22Rv1 (cell line): ENCODE data around the gene TEX261.

Experiments used
- H3K27ac ChIP-seq: fragments of 450-650 bp; 2 replicates; pipeline ENCODE4 v1.5.1; 2017
- CTCF ChIP-seq: fragments of 450-650 bp; IDR thresholded peaks from 2 replicates; pipeline ENCODE4 v1.5.1; 2017; ENCODE audit warnings: mild to moderate bottlenecking
- ZFX ChIP-seq: fragments of 450-650 bp; IDR thresholded peaks from 2 replicates; pipeline ENCODE4 v1.6.1; 2017; ENCODE audit warnings: antibody characterized with exemption, borderline replicate concordance

Gene TEX261

GRCh38 chr2:70958759-70959158 lies 35.9 kb downstream of the TEX261 start:
- H3K27ac ChIP-seq: no peak overlapping the region
- no peak for TF ChIP-seq CTCF
- no peak for TF ChIP-seq ZFX

- TF ChIP-seq CTCF (no peak), ZFX (no peak)
- H3K27ac ChIP-seq: no peak overlapping the region
These were observed 36.9 kb downstream of the TEX261 start for GRCh38 chr2:70957798-70958197.

GRCh38 chr2:70956141-70956540 lies 38.5 kb downstream of the TEX261 start:
- no peak for TF ChIP-seq ZFX
- no peak for TF ChIP-seq CTCF
- no peak overlapping the region for H3K27ac ChIP-seq

- TF ChIP-seq ZFX: no peak
- TF ChIP-seq CTCF: no peak
- H3K27ac ChIP-seq: no peak overlapping the region
These were observed 39.8 kb downstream of the TEX261 start for GRCh38 chr2:70954886-70955285.

- H3K27ac ChIP-seq: no peak overlapping the region
- no peak for TF ChIP-seq CTCF
- no peak for TF ChIP-seq ZFX
These were observed 45.6 kb downstream of the TEX261 start for GRCh38 chr2:70949086-70949485.

- TF ChIP-seq ZFX: no peak
- peak; percentile 95 for TF ChIP-seq CTCF
- H3K27ac ChIP-seq: no peak overlapping the region
These were observed 46.2 kb downstream of the TEX261 start for GRCh38 chr2:70948337-70949003.

GRCh38 chr2:70947556-70948184 lies 47.0 kb downstream of the TEX261 start:
- TF ChIP-seq ZFX: no peak
- TF ChIP-seq CTCF: no peak
- no peak overlapping the region for H3K27ac ChIP-seq
